GM23248 (cell line): ENCODE data around the gene CTSW. TPM values are rescaled to one million over a fixed set of nuclear protein-coding genes. Genes with fewer than 3 reads are reported as not detected.

ENCODE experiments used
- DNase-seq: peaks from one replicate; pipeline ENCODE4 v3.0.0-alpha.2; 2015
- H2AFZ ChIP-seq: fragments of 200-600 bp; sonication (generic); 2 replicates; pipeline ENCODE4 v1.6.1; 2016; ENCODE audit warnings: antibody characterized with exemption
- H3F3A ChIP-seq: fragments of 200-600 bp; sonication (generic); 2 replicates; pipeline ENCODE4 v1.6.1; 2016; ENCODE audit warnings: mild to moderate bottlenecking, antibody characterized with exemption, mixed run types; ENCODE audit not compliant: insufficient read depth
- H3K27ac ChIP-seq: fragments of 200-600 bp; sonication (generic); 2 replicates; pipeline ENCODE4 v1.5.1; 2016; ENCODE audit warnings: mild to moderate bottlenecking
- H3K27me3 ChIP-seq: fragments of 200-600 bp; sonication (generic); replicated peaks from 2 replicates; pipeline ENCODE4 v1.6.1; 2016; ENCODE audit warnings: mild to moderate bottlenecking; ENCODE audit not compliant: insufficient read depth
- H3K36me3 ChIP-seq: fragments of 200-600 bp; sonication (generic); 2 replicates; pipeline ENCODE4 v1.6.1; 2016; ENCODE audit warnings: low read depth, mild to moderate bottlenecking
- H3K4me1 ChIP-seq: fragments of 200-600 bp; sonication (generic); 2 replicates; pipeline ENCODE4 v1.6.1; 2016; ENCODE audit warnings: mild to moderate bottlenecking; ENCODE audit not compliant: insufficient read depth
- H3K4me2 ChIP-seq: fragments of 200-600 bp; sonication (generic); one replicate; pipeline ENCODE4 v1.6.1; 2016; ENCODE audit warnings: mild to moderate bottlenecking; ENCODE audit not compliant: unreplicated experiment
- H3K4me3 ChIP-seq: fragments of 200-600 bp; sonication (generic); 2 replicates; pipeline ENCODE4 v1.5.1; 2016; ENCODE audit warnings: mild to moderate bottlenecking
- H3K79me2 ChIP-seq: fragments of 200-600 bp; sonication (generic); 2 replicates; pipeline ENCODE4 v1.6.1; 2016; ENCODE audit warnings: mild to moderate bottlenecking; ENCODE audit not compliant: insufficient read depth
- H3K9ac ChIP-seq: fragments of 200-600 bp; sonication (generic); 2 replicates; pipeline ENCODE4 v1.6.1; 2016; ENCODE audit warnings: mild to moderate bottlenecking
- H3K9me2 ChIP-seq: fragments of 200-600 bp; sonication (generic); 2 replicates; pipeline ENCODE4 v1.6.1; 2016; ENCODE audit warnings: mixed run types, mild to moderate bottlenecking, moderate library complexity; ENCODE audit not compliant: insufficient read depth
- H3K9me3 ChIP-seq: fragments of 200-600 bp; sonication (generic); one replicate; pipeline ENCODE4 v1.6.1; 2017; ENCODE audit warnings: low read depth
- H4K20me1 ChIP-seq: fragments of 200-600 bp; sonication (generic); 2 replicates; pipeline ENCODE4 v1.6.0; 2016; ENCODE audit not compliant: insufficient read depth
- EZH2 ChIP-seq: fragments of 200-600 bp; sonication (generic); IDR thresholded peaks from 2 replicates; pipeline ENCODE4 v1.6.1; 2018; ENCODE audit warnings: antibody characterized with exemption, mild to moderate bottlenecking; ENCODE audit not compliant: insufficient read depth, poor library complexity, severe bottlenecking
- EZH2phosphoT487 ChIP-seq: fragments of 200-600 bp; sonication (generic); IDR thresholded peaks from 2 replicates; pipeline ENCODE4 v1.6.1; 2018; ENCODE audit warnings: antibody characterized with exemption, moderate library complexity, mild to moderate bottlenecking, low read depth; ENCODE audit not compliant: insufficient read depth
- WGBS, 2 experiments: methylation state at CpG; one replicate each; pipeline ENCODE4 v1.1.6; 2015 to 2017; ENCODE audit warnings: low lambda C conversion rate in 2 of 2, low coverage in 1 of 2; ENCODE audit errors: missing lambda C conversion rate in 2 of 2; 5-methylcytosine and 5-hydroxymethylcytosine counted together
- in situ Hi-C: fragments of 300-500 bp; cut with MboI; formaldehyde crosslinking; loops from 2 replicates; pipeline ENCODE4 v1.15.0; 2020
- polyA plus RNA-seq: library from polyadenylated mRNA; unstranded; fragments of >200 nt; fragmentation: Nextera tagmentation; extraction: Ambion mirVana; gene quantifications from 2 replicates; pipeline ENCODE4 v1.2.1, GENCODE V29; 2016
- total RNA-seq: library from RNA; depleted of rRNA; stranded (reverse); fragments of >200 nt; shearing (Covaris generic); gene quantifications from 2 replicates; pipeline ENCODE4 v1.2.3, GENCODE V29; 2014

The CTSW gene
- total and polyA plus RNA-seq, 2 experiments from 2014 or later, result 0.23 to 1.1 TPM

GRCh38 chr11:65854852-65855837 is 24.5 kb upstream of the CTSW start:
- no peaks in the 10 kb centered on the region for H3K9me2 ChIP-seq
- WGBS, 2 experiments, result 79 to 82% methylated on average over 12 to 15 of the region's 15 CpGs
- peaks cover 49% of the 10 kb centered on the region for H3K79me2 ChIP-seq
- H3K9me3 ChIP-seq, result no peaks in the 10 kb centered on the region
- H3K36me3 ChIP-seq, result peaks cover 44% of the 10 kb centered on the region
- peak overlapping the region; percentile 82 for H3K4me2 ChIP-seq
- TF ChIP-seq EZH2 (no peak), EZH2phosphoT487 (no peak)
- H4K20me1 ChIP-seq, result peaks cover 23% of the 10 kb centered on the region; the same call in 1 of the 2 replicates
- peaks cover 75% of the 10 kb centered on the region for H3F3A ChIP-seq
- H3K9ac ChIP-seq, result peak overlapping the region; percentile 84; the same call in 1 of the 2 replicates
- H3K4me3 ChIP-seq, result peak overlapping the region; percentile 94
- no peaks in the 10 kb centered on the region for H3K27me3 ChIP-seq
- in situ Hi-C loops, result no loop called here
- no peak overlapping the region for H3K27ac ChIP-seq
- DNase-seq, result no peak
- H3K4me1 ChIP-seq, result peaks cover 5% of the 10 kb centered on the region; the same call in 1 of the 2 replicates
- no peak overlapping the region for H2AFZ ChIP-seq

- H3K9ac ChIP-seq, result peak overlapping the region; percentile 84
Observed at GRCh38 chr11:65855927-65856363, 23.7 kb upstream of the CTSW start.

GRCh38 chr11:65856689-65857499 is 22.7 kb upstream of the CTSW start:
- Histone ChIP-seq H3K9me2 (no peaks in the 10 kb centered on the region), H2AFZ (no peak overlapping the region), H3K9ac (peak overlapping the region; percentile 84), H3K9me3 (no peaks in the 10 kb centered on the region), H3K4me3 (peak overlapping the region; percentile 94), H3K27me3 (no peaks in the 10 kb centered on the region), H3F3A (peaks cover 74% of the 10 kb centered on the region), H3K36me3 (peaks cover 38% of the 10 kb centered on the region), H4K20me1 (peaks cover 23% of the 10 kb centered on the region; the same call in 1 of the 2 replicates), H3K27ac (peak overlapping the region; percentile 65), H3K4me2 (peak overlapping the region; percentile 82), H3K4me1 (peaks cover 12% of the 10 kb centered on the region), H3K79me2 (peaks cover 61% of the 10 kb centered on the region)
- WGBS, 2 experiments, result 0 to 1% methylated on average over 55 to 57 of the region's 57 CpGs
- in situ Hi-C loops, result no loop called here
- DNase-seq, result peak; percentile 87
- TF ChIP-seq EZH2, result no peak
- no peak for TF ChIP-seq EZH2phosphoT487

More at GRCh38 chr11:65855927-65856363, 23.7 kb upstream of the CTSW start:
- Histone ChIP-seq H4K20me1 (peaks cover 23% of the 10 kb centered on the region; the same call in 1 of the 2 replicates), H3K79me2 (peaks cover 51% of the 10 kb centered on the region), H2AFZ (no peak overlapping the region), H3K4me1 (peaks cover 5% of the 10 kb centered on the region; the same call in 1 of the 2 replicates), H3K9me2 (no peaks in the 10 kb centered on the region), H3K27ac (peak overlapping the region; percentile 11; the same call in 1 of the 2 replicates), H3K9me3 (no peaks in the 10 kb centered on the region), H3F3A (peaks cover 74% of the 10 kb centered on the region), H3K4me2 (peak overlapping the region; percentile 82), H3K36me3 (peaks cover 44% of the 10 kb centered on the region), H3K4me3 (peak overlapping the region; percentile 94), H3K27me3 (no peaks in the 10 kb centered on the region)
- 84 to 87% methylated on average over 15 of the region's 15 CpGs for WGBS, 2 experiments
- TF ChIP-seq EZH2phosphoT487 (no peak), EZH2 (no peak)
- DNase-seq, result no peak
- in situ Hi-C loops, result no loop called here

GRCh38 chr11:65857500-65857852 is 22.2 kb upstream of the CTSW start:
- Histone ChIP-seq H2AFZ (no peak overlapping the region), H3K36me3 (peaks cover 38% of the 10 kb centered on the region)

More at GRCh38 chr11:65857500-65857852, 22.2 kb upstream of the CTSW start:
- H3K4me2 ChIP-seq, result peak overlapping the region; percentile 82
- peaks cover 17% of the 10 kb centered on the region for H3K4me1 ChIP-seq
- peak overlapping the region; percentile 94 for H3K4me3 ChIP-seq
- peak; percentile 72 for DNase-seq
- no peak for TF ChIP-seq EZH2phosphoT487
- TF ChIP-seq EZH2, result no peak
- H3K9me2 ChIP-seq, result no peaks in the 10 kb centered on the region
- H3K27ac ChIP-seq, result peak overlapping the region; percentile 65
- in situ Hi-C loops, result no loop called here
- peak overlapping the region; percentile 84 for H3K9ac ChIP-seq
- peaks cover 23% of the 10 kb centered on the region; the same call in 1 of the 2 replicates for H4K20me1 ChIP-seq
- H3K9me3 ChIP-seq, result no peaks in the 10 kb centered on the region
- peaks cover 72% of the 10 kb centered on the region for H3F3A ChIP-seq
- WGBS, 2 experiments, result 2 to 3% methylated on average over 13 to 17 of the region's 49 CpGs
- H3K79me2 ChIP-seq, result peaks cover 67% of the 10 kb centered on the region
- H3K27me3 ChIP-seq, result no peaks in the 10 kb centered on the region
